SK-N-MC (cell line): ENCODE results near the gene CMIP.

Source experiments
- DNase-seq: peaks from one replicate; pipeline ENCODE4 v3.0.0-alpha.2; 2011; ENCODE audit warnings: low read depth, low spot score
- H3K27ac ChIP-seq: fragments of 200-600 bp; sonication (generic); 2 replicates; pipeline ENCODE4 v1.5.1; 2016; ENCODE audit warnings: mixed run types
- H3K36me3 ChIP-seq: fragments of 200-600 bp; sonication (generic); 2 replicates; pipeline ENCODE4 v1.6.1; 2017; ENCODE audit warnings: antibody characterized with exemption, low read length, mixed read lengths; ENCODE audit not compliant: insufficient read depth
- H3K4me3 ChIP-seq: fragments of 200-600 bp; sonication (generic); 2 replicates; pipeline ENCODE4 v1.5.1; 2016
- H3K9ac ChIP-seq: fragments of 200-600 bp; sonication (generic); 2 replicates; pipeline ENCODE4 v1.8.0; 2017; ENCODE audit warnings: mixed run types, mixed read lengths; ENCODE audit not compliant: insufficient read length
- H3K9me3 ChIP-seq: fragments of 200-600 bp; sonication (generic); 2 replicates; pipeline ENCODE4 v1.6.1; 2017; ENCODE audit warnings: low read depth, mild to moderate bottlenecking, antibody characterized with exemption, low read length, moderate library complexity, mixed read lengths
- EZH2 ChIP-seq: fragments of 200-600 bp; sonication (generic); IDR thresholded peaks from one replicate; pipeline ENCODE4 v1.6.1; 2017; ENCODE audit warnings: antibody characterized with exemption
- FOXP2 ChIP-seq: optimal IDR thresholded peaks from 2 replicates; pipeline ENCODE3; 2011; ENCODE audit warnings: mild to moderate bottlenecking, moderate library complexity; ENCODE audit not compliant: insufficient read depth; ENCODE audit errors: extremely low read length, control extremely low read depth
- POLR2AphosphoS5 ChIP-seq: IDR thresholded peaks from 2 replicates; pipeline ENCODE4 v1.6.1; 2012; ENCODE audit warnings: mild to moderate bottlenecking, low read depth, low read length, borderline replicate concordance

The CMIP gene

GRCh38 chr16:81495321-81496234, 51.0 kb downstream of the CMIP start:
- H3K36me3 ChIP-seq: no peaks in the 10 kb centered on the region
- no peak overlapping the region for H3K27ac ChIP-seq
- DNase-seq: no peak
- H3K4me3 ChIP-seq: no peak overlapping the region
- H3K9ac ChIP-seq: no peak overlapping the region
- no peak for TF ChIP-seq EZH2
- TF ChIP-seq POLR2AphosphoS5: no peak
- no peak for TF ChIP-seq FOXP2
- no peaks in the 10 kb centered on the region for H3K9me3 ChIP-seq

- DNase-seq: no peak
- H3K36me3 ChIP-seq: no peaks in the 10 kb centered on the region
- no peak for TF ChIP-seq POLR2AphosphoS5
- no peak for TF ChIP-seq FOXP2
- no peak for TF ChIP-seq EZH2
- no peak overlapping the region for H3K4me3 ChIP-seq
- H3K9me3 ChIP-seq: no peaks in the 10 kb centered on the region
- no peak overlapping the region for H3K9ac ChIP-seq
- no peak overlapping the region for H3K27ac ChIP-seq
These were observed 51.7 kb downstream of the CMIP start for GRCh38 chr16:81496321-81496720.

GRCh38 chr16:81496742-81497141, 52.1 kb downstream of the CMIP start:
- H3K9me3 ChIP-seq: no peaks in the 10 kb centered on the region
- TF ChIP-seq POLR2AphosphoS5 (no peak), EZH2 (no peak), FOXP2 (no peak)
- H3K9ac ChIP-seq: no peak overlapping the region
- no peak overlapping the region for H3K27ac ChIP-seq
- H3K4me3 ChIP-seq: no peak overlapping the region
- no peaks in the 10 kb centered on the region for H3K36me3 ChIP-seq
- DNase-seq: no peak

GRCh38 chr16:81497690-81498089, 53.1 kb downstream of the CMIP start:
- H3K27ac ChIP-seq: no peak overlapping the region
- no peak overlapping the region for H3K9ac ChIP-seq
- H3K9me3 ChIP-seq: no peaks in the 10 kb centered on the region

GRCh38 chr16:81498351-81498750, 53.7 kb downstream of the CMIP start:
- Histone ChIP-seq H3K9ac (no peak overlapping the region), H3K36me3 (no peaks in the 10 kb centered on the region), H3K9me3 (no peaks in the 10 kb centered on the region), H3K4me3 (no peak overlapping the region), H3K27ac (no peak overlapping the region)
- TF ChIP-seq EZH2 (no peak), FOXP2 (no peak), POLR2AphosphoS5 (no peak)
- DNase-seq: no peak

More at GRCh38 chr16:81497690-81498089, 53.1 kb downstream of the CMIP start:
- TF ChIP-seq FOXP2 (no peak), EZH2 (no peak), POLR2AphosphoS5 (no peak)
- no peak for DNase-seq
- Histone ChIP-seq H3K4me3 (no peak overlapping the region), H3K36me3 (no peaks in the 10 kb centered on the region)

- peak overlapping the region; percentile 64; the same call in 1 of the 2 replicates for H3K27ac ChIP-seq
These were observed 55.2 kb downstream of the CMIP start for GRCh38 chr16:81499576-81500380.

GRCh38 chr16:81500833-81501521, 56.4 kb downstream of the CMIP start:
- TF ChIP-seq EZH2 (no peak), POLR2AphosphoS5 (no peak), FOXP2 (no peak)
- no peak overlapping the region for H3K9ac ChIP-seq
- H3K9me3 ChIP-seq: no peaks in the 10 kb centered on the region
- H3K27ac ChIP-seq: peak overlapping the region; percentile 77
- no peaks in the 10 kb centered on the region for H3K36me3 ChIP-seq
- DNase-seq: peak; percentile 86
- H3K4me3 ChIP-seq: peak overlapping the region; percentile 52

More at GRCh38 chr16:81499576-81500380, 55.2 kb downstream of the CMIP start:
- peak; percentile 8 for DNase-seq
- H3K9ac ChIP-seq: no peak overlapping the region
- no peak overlapping the region for H3K4me3 ChIP-seq
- H3K9me3 ChIP-seq: no peaks in the 10 kb centered on the region
- no peak for TF ChIP-seq FOXP2
- no peak; the same call in none of the 2 replicates for TF ChIP-seq POLR2AphosphoS5
- H3K36me3 ChIP-seq: no peaks in the 10 kb centered on the region

- Histone ChIP-seq H3K36me3 (no peaks in the 10 kb centered on the region), H3K4me3 (no peak overlapping the region), H3K9ac (no peak overlapping the region), H3K9me3 (no peaks in the 10 kb centered on the region), H3K27ac (no peak overlapping the region)
- no peak for DNase-seq
- TF ChIP-seq FOXP2 (no peak), EZH2 (no peak), POLR2AphosphoS5 (no peak)
These were observed 57.9 kb downstream of the CMIP start for GRCh38 chr16:81502396-81503070.
